Stimulated activated CD4-positive, alpha-beta T cell treated with anti-CD3 and anti-CD28 coated beads, Interleukin-2, amount 100 ng/mL, for 4 hours (primary cell): ENCODE measurements around the gene DCDC2.
A peak's percentile ranks its signal among the peaks of the same experiment; 100 is the strongest.
"Not testable (repeated sequence)": the region's sequence is repeated elsewhere in the genome, so short reads cannot be mapped to it uniquely, and the experiment has no call there.

ENCODE experiments used
- DNase-seq: peaks from one replicate; pipeline ENCODE4 v3.0.0-alpha.2; 2020; ENCODE audit warnings: low read depth

DCDC2 gene

DNA sequence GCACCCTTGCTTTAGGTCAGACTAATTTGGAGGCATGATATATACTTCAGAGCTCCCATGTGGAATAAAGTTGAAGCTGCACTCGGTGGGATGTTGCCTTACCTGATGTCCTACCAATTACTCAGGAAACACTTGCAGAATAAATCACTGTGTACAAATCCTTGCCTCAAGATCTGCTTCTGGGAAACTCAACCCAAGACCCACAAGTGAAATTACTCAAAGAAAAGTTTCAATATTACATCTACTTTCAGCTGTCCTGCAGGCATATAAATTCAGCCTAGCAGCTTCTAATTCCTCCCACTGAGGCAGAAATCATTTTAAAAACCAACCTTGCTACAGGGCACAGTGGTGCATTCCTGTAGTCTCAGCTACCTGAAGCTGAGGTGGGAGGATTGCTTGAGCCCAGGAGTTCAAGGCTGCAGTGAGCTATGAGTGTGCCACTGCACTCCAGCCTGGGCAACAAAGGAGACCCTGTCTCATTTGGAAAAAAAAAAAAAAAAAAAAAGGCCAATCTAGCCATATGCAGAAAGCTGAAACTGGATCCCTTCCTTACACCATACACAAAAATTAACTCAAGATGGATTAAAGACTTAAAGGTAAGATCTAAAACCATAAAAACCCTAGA lies 20.7 kb upstream of the DCDC2 start:
- DNase-seq: no peak

DNA sequence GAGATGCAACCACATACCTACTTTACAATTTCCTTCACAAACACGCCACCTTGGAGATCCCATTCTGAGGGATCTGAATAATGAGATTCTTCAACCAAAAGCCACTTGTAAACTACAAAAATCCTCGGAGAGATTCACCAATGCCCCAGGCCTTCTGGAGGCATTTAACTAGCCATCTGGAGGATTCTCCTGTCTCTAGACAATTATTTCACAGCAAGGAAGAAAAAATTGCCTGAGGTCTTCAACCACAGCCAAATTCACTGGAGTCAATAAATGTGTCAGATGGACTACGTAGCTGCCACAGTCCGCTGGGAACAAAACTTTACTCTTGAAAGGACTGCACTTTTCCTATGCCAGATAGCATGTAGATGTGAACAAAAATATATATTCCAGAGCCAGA lies 19.0 kb upstream of the DCDC2 start:
- DNase-seq: no peak

DNA sequence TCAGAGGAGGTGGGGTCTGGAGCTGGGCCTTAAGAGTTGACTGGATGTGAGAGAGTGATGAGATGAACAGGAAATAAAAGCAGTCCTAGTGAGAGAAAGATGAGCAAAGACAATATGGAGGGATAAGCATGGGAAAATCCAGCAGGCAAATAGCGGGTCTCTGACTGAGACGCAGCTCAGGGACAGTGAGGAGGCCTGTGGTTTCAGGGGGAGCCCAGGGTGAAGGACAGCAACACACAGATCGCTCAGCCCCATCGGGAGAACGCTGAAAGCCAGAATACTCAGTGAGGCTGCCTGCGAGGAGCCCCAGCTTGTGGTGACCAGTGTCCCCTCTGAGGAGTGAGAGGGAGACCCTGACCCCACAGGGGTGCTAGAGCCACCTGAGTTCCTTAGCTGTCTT lies 16.8 kb upstream of the DCDC2 start:
- no peak for DNase-seq

DNA sequence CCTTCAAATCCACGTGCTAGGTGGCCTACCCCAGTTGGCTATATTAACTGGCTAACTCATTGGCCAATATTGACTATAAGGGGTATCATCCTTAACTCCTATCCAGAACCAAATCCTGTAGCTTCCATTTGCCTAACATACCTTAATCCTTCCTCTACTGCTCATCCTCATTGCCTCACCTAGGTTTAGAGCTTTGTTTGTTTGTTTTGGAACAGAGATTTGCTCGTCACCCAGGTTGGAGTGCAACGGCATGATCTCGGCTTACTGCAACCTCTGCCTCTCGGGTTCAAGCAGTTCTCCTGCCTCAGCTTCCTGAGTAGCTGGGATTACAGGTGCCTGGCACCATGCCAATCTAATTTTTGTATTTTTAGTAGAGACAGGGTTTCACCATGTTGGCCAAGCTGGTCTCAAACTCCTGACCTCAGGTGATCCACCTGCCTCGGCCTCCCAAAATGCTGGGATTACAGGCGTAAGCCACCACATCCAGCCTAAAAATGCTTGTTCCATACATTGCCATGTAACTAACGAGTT lies 7.3 kb upstream of the DCDC2 start:
- DNase-seq: not testable (repeated sequence)

DNA sequence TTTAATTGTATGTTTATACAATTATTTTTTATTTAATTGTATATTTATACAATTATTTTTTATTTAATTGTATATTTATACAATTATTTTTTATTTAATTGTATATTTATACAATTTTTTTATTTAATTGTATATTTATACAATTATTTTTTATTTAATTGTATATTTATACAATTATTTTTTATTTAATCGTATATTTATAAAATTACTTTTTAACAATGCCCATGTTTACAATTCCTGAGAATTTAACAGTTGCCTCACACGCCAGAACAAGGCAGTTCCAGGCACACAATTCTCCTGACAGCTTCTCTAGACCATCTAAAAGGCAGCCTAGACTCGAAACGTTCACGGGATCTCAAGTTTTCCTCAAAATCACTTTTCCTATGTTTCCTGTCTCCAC lies 4.5 kb upstream of the DCDC2 start:
- not testable (repeated sequence) for DNase-seq

DNA sequence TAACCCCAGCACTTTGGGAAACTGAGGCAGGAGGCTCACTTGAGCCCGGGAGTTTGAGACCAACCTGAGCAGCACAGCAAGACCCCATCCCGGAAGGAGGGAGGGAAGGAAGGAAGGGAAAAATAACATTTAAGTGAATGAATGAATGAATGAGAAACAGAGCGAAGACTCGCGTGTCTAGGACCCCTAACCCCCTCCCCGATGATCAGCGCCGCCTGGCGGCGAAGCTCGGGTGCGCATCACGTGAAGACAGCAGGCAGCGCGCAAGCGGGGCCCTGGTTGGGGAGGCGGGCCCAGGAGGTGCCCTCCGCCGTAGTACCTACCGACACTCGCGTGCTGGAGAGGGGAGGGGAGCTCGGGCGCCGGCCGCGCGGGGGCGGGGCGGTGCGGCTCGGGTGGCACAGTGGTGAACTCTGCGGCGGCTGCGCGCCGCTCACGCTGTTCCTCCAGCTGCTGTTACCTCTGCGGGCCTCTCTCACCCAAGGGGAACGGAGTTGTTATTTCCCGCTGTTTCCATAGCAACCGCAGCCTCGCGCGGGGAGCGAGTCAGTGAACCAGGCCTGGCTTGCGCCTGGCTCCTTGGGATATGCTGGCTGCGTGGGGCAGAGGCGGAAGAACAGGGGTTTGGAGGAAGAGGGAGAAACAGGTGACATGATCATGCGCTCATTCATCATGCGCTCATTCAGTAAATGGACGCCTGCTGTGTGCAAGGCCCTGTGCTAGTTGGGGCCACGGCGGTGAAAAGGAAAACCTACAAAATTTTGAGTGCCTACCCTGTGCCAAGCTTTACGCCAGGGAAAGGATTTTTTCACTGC lies 2.0 kb upstream of the DCDC2 start:
- peak; percentile 77 for DNase-seq

DNA sequence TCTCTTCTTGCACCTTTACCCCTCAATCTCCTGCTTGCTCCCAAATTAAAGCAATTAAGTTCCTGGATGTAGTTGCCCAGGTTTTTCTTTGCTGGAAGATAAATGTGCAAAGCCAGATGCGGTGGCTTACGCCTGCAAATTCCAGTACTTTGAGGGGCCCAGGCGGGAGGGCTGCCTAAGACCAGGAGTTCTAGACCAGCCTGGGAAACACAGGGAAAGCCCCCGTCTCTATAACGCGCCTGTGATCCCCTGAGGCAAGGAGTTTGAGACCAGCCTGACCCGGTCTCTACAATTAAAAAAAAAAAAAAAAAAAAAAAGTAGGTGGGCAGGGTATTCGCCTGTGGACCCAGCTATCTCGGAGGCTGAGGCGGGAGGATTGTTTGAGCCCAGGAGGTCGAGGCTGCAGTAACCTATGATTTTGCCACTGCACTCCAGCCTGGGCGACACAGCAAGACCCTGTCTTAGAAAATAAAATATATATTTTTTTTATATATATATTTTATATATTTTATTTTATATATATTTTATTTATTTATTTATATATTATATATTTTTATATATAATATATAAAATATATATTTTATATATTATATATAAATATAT lies 461 bp upstream of the DCDC2 start:
- no peak for DNase-seq

DNA sequence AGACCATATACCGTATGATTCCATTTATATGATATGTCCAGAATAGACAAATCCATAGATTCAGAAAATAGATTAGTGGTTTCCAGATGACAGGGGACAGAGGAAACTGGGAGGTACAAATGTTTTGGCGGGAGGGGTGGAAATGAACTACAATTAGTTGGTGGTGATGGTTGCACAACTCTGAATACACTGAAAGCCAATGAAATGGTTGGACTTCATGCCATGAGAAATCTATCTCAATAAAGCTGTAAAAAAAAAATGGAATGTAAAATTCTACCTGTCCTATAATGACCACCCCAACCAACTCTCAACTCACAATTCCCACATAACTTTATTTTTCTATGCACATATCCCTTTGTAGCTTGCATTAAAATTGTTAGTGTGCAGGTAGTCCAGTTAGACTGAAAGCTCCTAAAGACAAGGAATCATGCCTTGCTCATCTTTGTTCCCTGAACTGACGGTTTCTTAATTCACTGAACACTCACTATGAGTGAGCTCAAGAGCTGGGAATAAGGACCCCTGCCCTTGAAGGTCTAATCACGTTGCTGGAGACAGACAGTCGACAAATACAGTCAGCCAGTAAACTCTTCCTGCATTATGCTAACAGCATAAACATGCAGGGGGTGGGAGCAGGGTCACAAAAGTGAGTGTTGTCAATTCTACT lies 1.4 kb downstream of the DCDC2 start:
- DNase-seq: no peak

DNA sequence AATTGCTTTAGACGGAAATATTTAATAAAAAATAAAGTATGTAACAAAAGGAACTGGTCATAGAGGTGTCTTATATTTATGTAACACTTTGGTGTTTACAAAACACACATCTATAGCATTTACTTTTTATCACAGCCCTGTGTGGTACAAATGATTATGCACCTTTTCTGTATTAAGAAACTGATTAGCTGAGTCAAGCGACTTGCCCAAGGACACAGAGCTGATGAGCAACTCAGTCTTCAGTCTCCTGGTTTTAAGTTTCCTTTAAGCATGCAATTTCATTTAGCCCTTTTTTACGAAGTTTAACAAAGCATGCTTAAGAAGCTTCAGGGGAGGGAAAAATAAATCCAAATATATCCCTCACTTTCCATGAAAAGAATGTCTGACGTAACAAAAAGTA lies 2.5 kb downstream of the DCDC2 start:
- DNase-seq: no peak

DNA sequence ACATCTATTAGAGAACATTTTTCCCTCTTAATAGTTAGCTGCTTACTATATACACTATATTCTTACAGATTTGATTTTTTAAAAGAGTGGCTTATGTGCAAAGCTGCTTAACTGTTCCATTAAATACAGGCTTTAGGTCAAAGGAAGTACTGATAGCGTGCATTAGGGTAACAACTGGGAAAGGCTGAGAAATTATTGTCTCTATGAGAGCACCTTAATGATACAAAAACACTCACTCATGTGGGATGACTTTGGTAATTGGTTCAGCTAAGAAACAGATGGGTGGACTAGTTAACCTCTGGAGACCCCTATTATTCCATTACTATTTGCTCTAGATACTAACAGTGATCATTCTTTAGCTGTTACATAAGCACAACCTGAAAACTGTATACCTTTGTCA lies 4.0 kb downstream of the DCDC2 start:
- no peak for DNase-seq

DNA sequence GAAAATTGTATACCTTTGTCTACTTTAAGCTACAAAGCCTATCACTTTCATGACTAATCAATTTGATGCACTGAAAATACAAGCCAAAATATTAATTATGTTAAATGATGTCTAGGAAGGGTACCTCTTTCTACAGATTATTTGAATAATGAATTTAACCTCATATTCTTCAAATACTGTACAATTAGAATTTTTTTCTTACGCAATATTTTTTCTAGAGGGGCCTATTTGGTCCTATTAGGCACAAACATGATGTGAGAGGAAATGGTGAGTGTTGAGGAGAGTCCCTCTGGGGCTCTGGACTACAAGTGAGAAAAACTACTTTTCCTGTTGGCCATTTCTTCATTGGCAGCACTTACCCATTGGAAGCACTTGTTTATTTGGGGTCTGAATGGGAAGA lies 5.4 kb downstream of the DCDC2 start:
- no peak for DNase-seq

DNA sequence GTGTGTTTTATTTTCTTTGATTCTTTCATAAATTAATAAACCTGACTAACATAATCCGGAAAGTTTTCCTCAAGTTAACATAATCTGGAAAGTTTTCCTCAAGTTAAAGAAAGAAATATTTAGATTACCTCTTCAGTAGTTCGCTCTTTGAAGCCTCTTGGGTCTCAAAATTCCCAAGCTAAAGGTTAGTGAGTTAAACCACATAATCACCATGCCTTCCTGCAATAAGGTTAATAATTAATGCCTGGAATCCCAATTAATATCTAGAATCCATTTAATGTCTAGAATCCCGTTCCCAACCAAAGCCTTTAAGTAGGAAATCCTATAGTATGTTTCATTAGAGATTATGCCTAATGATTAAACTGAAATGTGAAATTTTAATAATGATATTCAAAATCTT lies 12.9 kb downstream of the DCDC2 start:
- no peak for DNase-seq

DNA sequence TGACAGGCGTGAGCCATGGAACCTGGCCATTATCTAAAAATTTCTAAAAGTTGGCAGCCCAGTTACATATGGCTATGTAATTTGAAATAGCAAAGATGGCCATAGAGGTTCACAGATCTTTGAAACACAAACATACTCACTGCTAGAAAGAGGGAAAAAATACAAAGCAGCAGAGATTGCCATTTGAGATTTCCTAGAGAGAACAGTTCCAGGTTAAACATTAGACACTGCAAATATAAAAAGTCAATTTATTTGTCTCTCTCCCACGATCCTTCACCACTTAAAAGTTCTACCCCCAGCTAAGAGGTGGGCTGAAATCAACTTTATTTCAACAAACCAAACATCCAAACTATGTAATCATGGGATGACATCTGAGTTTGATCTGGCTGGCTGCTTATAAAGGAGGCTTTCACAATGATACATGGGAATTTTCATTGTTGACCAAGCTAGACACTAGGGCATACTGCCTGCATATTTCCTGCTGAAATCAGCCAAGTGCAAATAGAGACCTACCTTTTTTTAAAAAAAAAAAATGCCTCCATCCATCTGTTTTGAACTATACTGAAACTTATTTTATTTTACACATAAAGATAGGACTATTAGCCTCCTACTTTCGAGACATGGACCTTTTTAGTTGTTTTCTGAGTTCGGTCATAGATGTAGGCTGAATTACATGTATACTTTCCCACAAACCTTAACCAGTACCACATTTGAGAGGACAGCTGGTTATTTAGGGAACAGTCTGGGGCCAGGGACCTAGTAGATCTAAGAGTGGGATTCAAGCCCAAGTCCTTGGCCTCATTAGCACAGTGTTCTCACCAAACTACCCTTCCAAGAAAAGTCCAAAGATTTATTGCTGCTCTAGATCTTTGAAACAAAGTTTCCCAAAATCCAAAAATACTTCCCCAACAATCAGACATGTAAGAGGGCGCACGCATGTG lies 16.6 kb downstream of the DCDC2 start:
- DNase-seq: no peak

DNA sequence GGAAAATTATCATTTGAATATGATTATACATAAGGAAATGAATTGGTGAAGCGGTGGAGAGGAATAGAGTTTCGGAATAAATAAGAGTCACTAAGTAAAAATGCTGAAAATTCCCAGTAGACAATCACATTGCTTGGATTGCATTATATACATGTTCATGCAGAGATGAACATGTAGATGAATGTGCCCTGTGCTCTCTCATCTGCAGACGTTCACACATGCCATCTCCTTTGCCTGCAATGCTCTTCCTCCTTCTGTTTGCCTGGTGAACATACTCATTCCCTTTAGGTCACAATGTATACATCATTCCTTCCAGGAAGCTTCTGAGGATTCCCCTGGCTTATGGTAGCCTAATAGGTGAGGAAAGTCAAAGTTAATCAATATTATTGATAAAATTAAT lies 17.9 kb downstream of the DCDC2 start:
- DNase-seq: no peak

DNA sequence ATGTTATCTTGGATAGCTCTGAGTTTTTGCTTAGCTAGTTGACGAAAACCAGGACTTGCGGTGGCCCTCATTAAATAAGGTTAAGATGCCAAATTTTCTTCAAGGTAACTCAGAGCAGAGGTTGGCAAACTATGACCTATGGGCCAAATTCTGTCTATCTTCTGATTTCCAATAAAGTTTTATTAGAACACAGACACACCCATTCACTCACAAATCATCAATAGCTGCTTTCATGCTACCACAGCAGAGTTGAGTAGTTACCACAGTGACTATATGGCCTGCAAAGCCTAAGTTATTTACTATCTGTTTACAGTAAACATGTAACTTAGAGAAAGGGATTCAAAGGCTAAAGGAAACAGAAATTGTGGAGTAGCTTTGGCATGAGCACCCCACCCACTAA lies 23.6 kb downstream of the DCDC2 start:
- no peak for DNase-seq

DNA sequence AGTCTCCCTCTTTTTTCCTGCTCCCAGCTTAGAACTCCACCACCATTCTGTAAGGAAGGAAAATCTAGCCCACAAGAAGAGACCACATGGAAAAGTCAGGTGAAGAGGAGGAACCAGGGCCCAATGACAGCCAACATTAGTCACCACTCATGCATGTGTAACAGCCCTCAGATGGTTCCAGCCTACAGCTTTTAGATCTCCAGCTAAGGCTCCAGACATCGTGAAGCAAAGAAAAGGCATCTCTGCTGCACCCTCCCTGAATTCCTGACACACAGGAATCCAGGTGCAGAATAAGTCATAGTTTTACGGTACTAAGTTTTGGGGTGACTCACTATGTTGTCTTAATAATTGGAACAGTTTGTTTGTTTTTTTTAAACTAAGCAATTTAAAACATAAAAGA lies 25.5 kb downstream of the DCDC2 start:
- no peak for DNase-seq

DNA sequence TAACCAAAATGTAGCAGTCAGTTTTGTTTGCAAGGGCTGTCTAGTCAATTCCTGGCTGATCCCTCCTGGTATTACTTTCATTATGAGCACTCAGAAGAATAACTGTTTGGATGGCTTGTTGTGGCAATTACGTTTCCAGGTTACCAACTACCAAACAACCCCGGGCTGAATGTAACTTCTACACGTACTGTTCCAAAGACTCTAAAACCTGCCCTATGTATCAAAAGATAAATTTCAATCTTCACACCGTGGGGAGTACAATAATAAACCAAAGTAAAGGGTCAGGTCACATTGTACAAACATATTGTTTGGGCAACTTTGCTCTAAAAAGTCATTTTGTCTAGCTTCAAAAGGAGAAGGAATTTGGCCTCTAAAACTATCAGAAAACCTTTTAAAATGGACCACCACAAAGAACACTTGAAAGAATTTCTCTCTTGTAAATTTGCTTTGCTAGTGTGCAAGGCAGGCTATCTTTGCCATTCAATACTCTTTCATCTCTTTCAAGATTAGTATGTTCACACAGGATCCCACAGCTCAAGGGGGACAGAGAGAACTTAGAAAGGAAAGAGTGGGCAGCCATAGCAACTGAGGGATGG lies 27.6 kb downstream of the DCDC2 start:
- DNase-seq: no peak

DNA sequence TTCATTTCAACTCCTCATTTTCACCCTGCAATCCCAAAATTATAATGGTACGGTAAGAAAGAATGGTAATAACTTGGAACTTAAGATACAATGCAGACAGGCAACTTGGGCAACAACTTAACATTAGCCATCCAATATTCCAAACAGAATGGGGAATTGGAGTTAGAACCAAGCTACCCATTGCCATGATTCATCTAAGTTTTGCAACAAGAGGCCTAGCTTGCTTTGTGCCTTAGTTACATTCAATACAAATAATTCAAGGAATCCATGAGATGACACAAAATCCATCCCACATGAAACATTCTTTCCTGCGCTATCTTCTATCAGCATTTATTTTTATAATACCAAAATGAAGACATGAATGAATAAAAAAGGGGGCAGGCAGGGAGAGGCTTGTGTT lies 28.4 kb downstream of the DCDC2 start:
- no peak for DNase-seq

DNA sequence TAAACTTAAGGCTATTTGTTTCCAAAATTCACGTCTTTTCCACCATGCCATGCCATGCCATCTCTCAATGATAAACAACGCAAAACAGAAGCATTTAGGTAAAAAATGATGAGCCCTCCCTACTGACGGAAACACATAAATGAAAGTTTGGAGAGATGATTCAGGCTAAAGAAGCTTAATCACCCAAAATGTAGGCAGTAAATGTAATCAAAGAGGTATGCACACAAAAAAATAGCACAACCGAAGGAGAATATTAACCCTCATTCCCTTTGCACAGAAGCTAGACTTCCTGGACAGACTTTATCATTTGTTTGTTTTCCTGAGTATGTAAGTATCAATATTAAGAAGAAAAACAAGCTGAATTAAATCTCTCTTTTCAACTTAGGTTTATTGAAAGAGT lies 28.8 kb downstream of the DCDC2 start:
- DNase-seq: no peak

DNA sequence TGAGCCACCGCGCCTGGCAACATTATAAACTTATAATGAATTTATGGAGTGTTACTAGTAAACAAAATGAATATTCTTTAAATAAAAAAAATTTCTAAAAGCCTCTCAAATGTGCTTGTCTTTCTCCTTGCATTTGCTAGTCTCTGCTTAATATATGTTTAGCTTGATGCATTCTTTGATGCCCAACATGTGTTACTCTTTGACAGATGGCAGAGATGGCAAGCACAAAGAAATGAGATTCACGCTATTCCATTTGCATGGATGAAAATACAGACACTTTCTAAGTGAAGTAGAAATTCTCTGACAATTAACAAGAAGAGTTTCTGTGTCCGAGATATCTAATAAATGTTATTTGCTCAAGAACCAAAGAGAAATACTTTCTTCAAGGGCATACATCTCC lies 30.1 kb downstream of the DCDC2 start:
- DNase-seq: no peak

DNA sequence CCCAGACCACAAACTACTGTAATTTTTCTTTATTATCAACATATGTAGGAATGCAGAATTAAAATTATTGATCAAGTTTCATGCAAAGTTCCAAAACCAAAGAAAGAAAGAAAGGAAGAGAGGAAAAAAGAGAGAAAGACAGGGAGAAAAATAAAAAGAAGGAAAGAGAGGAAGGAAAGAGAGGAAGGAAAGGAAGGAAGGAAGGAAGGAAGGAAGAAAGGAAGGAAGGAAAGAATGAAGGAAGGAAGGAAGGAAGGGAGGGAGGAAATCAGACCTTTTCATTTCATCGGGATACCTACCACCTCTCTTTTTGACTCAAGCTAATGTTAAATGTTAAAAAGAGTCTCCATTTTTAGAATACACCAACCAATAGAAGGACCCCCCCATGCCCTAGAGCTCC lies 31.9 kb downstream of the DCDC2 start:
- DNase-seq: no peak
